Hematopoietic multipotent progenitor cell treated with erythropoietin and hydrocortisone succinate and interleukin-3 and kit ligand, for 8 days (in vitro differentiated cells): ENCODE results near the gene NARS2.
A peak's percentile ranks its signal among the peaks of the same experiment; 100 is the strongest.
"Not testable (repeated sequence)": the region's sequence is repeated elsewhere in the genome, so short reads cannot be mapped to it uniquely, and the experiment has no call there.

Experiments used
- DNase-seq: peaks from one replicate; pipeline ENCODE4 v3.0.0-alpha.2; 2015

The NARS2 gene

DNA sequence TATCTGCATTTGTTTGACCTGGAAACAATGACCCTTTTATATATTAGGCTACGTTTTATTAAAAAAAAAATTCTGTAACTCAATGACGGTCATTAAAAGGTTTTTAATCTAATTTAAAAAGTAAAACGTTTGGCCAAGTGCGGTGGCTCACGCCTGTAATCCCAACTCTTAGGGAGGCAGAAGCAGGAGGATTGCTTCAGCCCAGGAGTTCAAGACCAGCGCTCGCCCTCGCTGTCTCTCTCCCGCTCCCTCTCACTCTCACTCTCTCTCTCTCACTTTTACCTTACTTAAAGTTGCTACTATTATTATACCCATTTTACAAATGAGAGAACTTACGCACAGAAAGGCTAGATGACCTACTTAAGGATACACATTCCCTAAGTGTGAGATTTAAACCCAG is 814 bp upstream of the NARS2 start:
- no peak for DNase-seq

DNA sequence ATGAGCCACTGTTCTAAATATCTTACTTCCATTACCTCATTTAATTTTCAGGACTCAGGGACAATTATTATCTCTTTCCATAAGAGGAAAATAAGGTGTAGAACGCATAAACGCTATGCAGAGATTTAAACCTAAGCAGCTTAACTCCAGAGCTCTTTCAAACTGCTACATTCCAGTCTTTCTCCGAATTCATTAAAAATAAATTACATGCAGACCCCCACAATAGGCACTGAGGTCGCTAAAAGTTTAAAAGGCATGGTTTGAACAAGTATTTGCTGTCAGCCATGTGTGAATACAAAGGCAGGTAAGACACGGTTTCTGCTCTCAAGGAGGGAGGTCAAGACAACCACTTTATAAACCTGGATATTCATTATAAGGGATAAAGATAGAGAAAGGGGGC is 983 bp downstream of the NARS2 start:
- DNase-seq, result no peak

- DNase-seq, result no peak
These were observed 1.4 kb downstream of the NARS2 start for GRCh38 chr11:78573271-78573670.

GRCh38 chr11:78572394-78572793 is 2.3 kb downstream of the NARS2 start:
- no peak for DNase-seq

- DNase-seq, result no peak
These were observed 4.6 kb downstream of the NARS2 start for GRCh38 chr11:78570031-78570430.

GRCh38 chr11:78567209-78567608 is 7.5 kb downstream of the NARS2 start:
- no peak for DNase-seq

- DNase-seq, result peak; percentile 84
These were observed 9.9 kb downstream of the NARS2 start for GRCh38 chr11:78564490-78565467.

- DNase-seq, result not testable (repeated sequence)
These were observed 10.6 kb downstream of the NARS2 start for GRCh38 chr11:78564037-78564436.

GRCh38 chr11:78563090-78563489 is 11.6 kb downstream of the NARS2 start:
- not testable (repeated sequence) for DNase-seq

- no peak for DNase-seq
These were observed 12.3 kb downstream of the NARS2 start for GRCh38 chr11:78562398-78562797.

DNA sequence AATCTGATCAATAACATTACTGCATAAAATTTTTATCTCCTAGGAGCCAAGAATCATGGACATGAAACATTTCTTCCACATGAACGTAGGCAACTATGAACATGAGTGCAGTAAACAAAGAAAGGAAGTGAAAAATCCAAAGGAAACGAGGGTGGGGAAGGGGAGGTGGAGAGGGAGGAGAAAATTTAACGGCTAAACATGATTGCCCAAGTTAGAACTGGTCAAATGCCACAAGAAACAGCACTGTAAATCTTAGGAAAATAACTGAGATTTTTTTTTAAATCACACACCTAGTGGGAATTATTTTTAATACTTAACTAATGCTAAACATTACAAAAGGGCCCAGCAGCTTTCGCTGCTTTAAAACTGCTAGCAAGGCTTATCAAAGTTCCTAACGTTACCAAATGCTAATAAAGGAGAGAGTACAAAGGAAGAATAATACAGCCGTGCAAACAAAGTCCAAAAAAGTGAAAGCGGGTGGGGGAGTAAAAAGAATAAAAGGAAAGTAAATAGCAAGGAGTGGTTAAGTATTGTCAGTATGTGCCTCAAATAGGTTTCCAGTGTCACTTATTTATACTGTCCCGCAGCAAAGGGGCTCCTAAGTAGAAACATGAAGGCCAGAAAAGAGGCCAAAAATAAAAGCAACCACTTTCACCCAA is 13.7 kb downstream of the NARS2 start:
- no peak for DNase-seq

DNA sequence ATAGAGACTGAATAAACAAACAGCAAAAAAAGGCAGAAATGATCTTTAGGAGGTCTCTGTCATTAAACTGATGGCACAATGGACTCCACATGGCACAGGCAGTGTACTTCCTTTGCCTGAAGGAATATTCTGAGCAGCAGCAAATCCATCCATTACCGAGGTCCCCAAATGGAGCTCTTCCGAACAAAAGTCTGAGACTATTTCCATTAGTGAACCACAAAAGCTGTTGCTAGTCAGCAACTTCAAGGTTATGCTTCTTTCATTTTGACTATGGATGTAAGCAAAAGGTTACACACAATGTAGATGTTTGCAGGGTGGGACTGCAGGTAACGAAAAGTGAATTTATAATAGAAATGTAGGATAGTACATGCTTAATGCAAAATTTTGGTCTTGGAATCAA is 14.5 kb downstream of the NARS2 start:
- DNase-seq, result no peak

DNA sequence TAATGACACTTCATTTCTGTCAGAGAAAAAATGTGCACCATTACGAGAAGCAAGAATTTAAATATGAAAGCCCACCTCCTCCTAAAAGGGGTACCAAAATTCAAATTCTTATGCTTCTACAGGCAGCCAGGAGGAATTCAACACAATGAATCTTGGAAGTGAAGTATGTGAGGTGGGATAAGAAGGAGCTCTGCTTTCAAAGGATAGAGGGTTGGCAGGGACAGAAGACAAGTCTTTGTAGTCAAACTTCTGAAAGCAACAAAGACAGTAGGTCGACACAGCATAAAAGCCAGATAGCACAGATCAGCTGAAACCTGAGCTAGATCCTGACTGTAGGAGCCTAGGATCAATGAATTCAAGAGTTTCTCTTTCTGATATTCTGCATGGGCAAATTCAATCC is 17.4 kb downstream of the NARS2 start:
- DNase-seq, result no peak

- DNase-seq, result no peak
These were observed 19.1 kb downstream of the NARS2 start for GRCh38 chr11:78555592-78555991.

DNA sequence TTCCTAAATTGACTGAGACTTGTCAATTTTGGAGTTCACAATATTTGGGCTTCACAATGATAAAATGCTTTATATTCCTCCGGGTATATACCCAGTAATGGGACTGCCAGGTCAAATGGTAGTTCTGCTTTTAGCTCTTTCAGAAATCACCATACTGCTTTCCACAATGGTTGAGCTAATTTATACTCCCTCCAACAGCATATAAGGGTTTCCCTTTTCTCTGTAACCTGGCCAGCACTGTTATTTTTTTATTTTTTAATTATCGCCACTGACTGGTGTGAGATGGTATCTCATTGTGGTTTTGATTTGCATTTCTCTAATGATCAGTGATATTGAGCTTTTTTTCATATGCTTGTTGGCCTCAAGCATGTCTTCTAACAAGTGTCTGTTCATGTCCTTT is 21.8 kb downstream of the NARS2 start:
- DNase-seq, result no peak

DNA sequence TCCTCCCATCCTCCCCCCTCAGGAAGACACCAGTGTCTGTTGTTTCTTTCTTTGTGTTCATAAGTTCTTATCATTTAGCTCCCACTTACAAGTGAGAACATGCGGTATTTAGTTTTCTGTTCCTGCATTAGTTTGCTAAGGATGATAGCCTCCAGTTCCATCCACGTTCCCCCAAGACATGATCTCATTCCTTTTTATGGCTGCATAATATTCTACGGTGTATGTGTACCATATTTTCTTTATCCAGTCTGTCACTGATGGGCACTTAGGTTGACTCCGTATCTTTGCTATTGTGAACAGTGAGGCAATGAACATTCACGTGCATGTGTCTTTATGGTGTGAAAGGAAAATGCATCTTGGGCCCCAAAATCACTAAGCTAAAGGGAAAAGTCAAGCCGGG is 22.5 kb downstream of the NARS2 start:
- DNase-seq, result not testable (repeated sequence)

- no peak for DNase-seq
These were observed 23.6 kb downstream of the NARS2 start for GRCh38 chr11:78551066-78551465.

GRCh38 chr11:78549624-78550409 is 24.8 kb downstream of the NARS2 start:
- no peak for DNase-seq

DNA sequence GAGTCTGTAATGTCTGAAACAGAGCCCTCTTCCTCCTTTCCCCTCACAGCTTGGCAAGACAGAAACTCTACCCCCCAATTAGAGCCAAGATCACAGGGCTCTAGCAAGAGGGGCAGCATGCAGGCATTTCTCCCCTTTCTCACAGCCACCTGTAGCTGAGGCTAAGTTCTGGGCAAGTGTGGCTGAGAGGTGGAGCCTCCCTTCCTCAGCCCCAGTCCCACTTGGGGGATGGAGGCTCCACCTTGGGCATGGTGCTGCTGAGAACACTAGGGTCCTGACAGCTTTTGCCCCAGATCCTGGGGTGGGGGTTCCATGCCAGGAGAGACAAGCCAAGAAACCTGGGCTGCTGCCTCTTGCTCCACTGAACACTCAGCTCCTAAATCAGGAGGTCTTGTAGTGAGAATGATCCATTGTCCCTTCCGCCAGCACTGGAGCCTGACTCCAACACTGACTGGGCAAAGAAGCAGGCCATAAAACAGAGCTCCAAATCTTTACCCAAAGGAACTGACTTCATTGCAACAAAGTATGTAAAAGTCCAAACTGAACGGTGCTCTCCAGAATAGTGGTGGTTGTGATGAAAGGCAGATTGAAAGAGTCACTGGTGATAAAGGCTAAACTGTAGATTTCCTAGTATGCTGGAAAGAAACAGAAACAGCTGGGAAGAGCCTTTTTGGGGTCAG is 25.6 kb downstream of the NARS2 start:
- DNase-seq, result no peak

DNA sequence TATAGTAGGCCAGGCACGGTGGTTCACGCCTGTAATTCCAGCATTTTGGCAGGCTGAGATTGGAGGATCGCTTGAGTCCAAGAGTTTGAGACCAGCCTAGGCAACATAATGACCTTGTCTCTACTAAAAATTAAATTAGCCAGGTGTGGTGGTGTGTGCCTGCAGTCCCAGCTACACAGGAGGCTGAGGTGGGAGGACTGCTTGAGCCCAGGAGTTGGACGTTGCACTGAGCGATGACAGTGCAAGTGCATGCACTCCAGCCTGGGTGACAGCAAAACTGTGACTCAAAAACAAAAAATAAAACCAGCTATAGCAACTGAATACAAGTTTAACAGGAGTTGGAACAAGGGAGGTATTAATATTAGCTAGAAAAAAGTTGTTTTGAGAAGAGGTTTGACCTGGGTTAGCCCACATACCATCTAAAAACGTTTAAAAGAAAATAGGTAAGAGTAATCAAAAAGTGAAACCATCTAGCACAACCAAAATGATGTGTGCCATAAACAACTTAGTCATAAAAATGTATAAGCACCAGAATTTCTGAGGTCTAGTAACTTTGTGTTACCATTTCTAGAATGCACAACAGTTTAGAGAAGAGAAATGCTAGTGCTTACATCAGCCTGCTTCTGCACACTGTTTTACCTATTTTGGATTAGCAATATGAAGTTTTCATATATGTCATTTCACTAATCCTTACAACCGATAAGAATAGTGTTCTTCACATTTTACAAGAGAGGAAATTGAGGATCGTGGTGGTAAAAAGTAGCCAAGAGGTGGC is 26.5 kb downstream of the NARS2 start:
- DNase-seq, result no peak

- DNase-seq, result no peak
These were observed 32.7 kb downstream of the NARS2 start for GRCh38 chr11:78542007-78542406.

DNA sequence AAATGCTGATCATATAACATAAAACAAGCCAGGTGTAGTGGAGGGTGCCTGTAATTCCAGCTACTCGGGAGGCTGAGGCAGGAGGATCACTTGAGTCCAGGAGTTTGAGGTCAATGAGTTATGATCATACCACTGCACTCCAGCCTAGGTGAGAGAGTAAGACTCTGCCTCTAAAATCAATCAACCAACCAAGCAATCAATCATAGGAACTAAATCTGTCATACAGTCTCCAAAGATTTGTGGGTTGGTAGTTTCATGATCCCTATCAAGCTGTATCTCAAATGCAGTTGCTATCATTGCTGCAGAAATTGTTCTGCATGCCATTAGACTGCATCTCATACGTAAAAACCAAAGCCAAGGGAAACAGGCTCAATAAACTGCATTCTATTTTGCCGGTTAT is 33.1 kb downstream of the NARS2 start:
- no peak for DNase-seq
